Measurements from ENCODE around the gene MLF2.

GRCh38 chr12:6771091-6771495 lies 18.2 kb upstream of the MLF2 start:
- TF ChIP-seq, protein P1, sequence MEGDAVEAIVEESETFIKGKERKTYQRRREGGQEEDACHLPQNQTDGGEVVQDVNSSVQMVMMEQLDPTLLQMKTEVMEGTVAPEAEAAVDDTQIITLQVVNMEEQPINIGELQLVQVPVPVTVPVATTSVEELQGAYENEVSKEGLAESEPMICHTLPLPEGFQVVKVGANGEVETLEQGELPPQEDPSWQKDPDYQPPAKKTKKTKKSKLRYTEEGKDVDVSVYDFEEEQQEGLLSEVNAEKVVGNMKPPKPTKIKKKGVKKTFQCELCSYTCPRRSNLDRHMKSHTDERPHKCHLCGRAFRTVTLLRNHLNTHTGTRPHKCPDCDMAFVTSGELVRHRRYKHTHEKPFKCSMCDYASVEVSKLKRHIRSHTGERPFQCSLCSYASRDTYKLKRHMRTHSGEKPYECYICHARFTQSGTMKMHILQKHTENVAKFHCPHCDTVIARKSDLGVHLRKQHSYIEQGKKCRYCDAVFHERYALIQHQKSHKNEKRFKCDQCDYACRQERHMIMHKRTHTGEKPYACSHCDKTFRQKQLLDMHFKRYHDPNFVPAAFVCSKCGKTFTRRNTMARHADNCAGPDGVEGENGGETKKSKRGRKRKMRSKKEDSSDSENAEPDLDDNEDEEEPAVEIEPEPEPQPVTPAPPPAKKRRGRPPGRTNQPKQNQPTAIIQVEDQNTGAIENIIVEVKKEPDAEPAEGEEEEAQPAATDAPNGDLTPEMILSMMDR (IDR thresholded peaks at IDR 0.05; ENCODE audit: poor library complexity): no peak
- TF ChIP-seq EZH2 (IDR thresholded peaks at IDR 0.05; ENCODE audit: borderline replicate concordance) (no peak), EZH2phosphoT487 (IDR thresholded peaks at IDR 0.05; ENCODE audit: low read depth, severe bottlenecking, unreplicated experiment) (no peak)
